HK-2 (cell line): Measurements from ENCODE around the gene DNAJC22.
A peak's percentile ranks its signal among the peaks of the same experiment; 100 is the strongest.
"Not testable (repeated sequence)": the region's sequence is repeated elsewhere in the genome, so short reads cannot be mapped to it uniquely, and the experiment has no call there.

ENCODE experiments used
- DNase-seq: peaks from one replicate; pipeline ENCODE4 v3.0.0-alpha.2; 2018; ENCODE audit not compliant: unreplicated experiment

DNAJC22 gene

DNA sequence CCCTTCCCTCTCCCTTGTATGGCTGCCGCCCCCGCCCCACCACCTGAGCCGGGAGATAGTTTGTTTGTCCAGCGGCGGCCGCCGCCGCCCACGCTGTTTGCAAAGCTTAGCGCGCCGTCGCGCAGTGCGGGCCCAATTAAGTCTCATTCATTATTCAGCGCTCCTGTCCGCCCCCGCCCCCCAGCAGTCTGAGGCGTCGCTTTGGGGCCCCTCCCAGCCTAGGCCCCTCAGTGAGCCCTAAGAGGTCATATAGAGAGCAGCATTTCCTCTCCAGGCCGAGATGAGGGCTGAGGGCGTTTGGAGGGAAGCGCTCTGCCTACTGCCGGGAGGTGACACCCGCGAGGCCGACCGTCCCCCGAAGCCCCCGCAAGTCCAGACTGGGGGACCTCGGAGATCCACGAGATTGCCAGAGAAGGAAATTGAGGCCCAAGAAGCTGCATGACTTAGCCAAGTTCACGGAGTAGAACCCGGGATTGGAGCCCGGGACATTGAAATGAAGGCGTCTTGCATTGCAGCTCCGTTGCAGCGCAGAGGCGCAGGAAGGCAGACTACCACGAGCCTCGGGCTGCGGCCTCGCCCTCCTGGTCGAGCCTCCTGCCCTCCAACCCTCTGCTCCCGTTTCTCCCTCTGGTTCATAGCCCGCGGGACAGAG is at the start of gene DNAJC22:
TSS of gene DNAJC22 (plus strand) at position 230 of the 652 bp plus-strand sequence. CDS start 1,985 bp downstream, outside the sequence.
- DNase-seq = peak; percentile 64

GRCh38 chr12:49297695-49298060 is 49.0 kb upstream of the DNAJC22 start:
- DNase-seq = no peak

GRCh38 chr12:49298160-49298559 is 48.5 kb upstream of the DNAJC22 start:
- no peak for DNase-seq

DNA sequence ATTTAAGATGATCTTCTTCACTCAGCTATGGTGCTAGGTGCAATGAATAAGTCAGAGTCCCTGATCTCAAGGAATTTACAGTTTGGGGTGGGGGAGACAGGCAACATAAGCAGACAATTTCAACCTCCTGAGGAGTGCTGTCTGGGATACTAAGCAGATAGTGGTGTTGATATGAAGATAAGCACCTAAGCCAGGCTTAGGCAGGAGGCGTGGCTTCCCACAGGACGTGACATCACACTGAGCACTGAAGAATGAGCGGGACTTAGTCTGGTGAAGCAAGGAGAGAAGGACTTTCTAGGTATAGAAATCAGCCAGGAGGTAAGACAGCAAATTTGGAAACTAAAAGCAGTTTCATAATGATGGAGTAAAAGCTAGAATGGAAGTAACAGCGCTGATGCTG is 44.9 kb upstream of the DNAJC22 start:
- DNase-seq = no peak

DNA sequence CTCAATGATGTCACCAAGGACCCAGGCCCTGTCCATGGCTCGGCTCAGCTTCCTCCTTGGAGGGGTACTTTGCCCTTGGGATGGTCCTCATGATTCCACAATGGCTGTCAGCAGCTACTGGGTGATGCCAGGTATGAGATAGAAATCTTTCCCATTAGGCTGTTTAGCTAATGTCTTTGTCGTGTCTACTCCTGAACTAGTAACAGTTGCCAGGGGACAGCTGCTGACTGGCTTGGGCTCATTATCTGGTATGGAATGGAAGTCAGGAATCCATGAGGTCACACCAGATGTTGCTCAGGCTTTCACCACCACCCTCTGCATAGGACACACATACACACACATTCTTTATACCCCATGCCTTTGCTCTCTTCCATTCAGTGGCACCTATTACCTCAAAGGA is 42.5 kb upstream of the DNAJC22 start:
- no peak for DNase-seq

DNA sequence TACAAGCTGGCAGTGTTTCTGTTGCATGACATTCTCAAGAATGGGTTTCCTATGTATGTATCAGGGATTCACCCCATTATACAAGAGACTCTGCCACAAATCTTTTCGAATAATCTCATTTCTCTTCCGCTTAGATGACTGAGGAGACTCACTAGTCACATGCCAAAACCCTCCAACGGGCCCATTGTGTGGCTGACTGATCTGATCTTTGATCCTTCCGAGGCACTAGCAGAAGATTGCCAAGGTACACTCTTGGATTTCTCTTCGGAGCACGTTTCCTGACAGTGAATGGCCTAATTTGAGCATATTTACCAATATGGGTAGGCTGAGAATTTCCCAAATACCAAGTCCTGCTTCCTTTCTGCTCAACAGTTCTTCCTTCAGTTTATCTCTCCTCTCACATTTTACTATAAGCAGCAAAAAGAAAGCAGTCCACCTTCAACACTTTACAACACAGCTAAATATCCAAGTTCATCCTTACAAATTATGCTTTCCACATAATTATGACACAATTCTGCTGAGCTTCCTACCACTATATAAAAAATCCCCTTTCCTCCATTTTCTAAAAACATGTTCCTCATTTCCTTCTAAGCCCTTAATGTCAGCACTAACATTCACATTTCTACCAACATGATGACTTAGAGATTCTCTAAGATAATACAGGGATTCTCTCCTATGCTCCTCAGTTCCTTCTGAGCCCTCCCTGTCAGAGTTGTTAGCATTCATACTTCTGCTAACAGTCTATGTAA is 40.8 kb upstream of the DNAJC22 start:
- DNase-seq = no peak

GRCh38 chr12:49309386-49309785 is 37.3 kb upstream of the DNAJC22 start:
- DNase-seq = no peak

- DNase-seq = not testable (repeated sequence)
Measured at GRCh38 chr12:49310451-49311000, 36.2 kb upstream of the DNAJC22 start.

GRCh38 chr12:49314811-49315210 is 31.9 kb upstream of the DNAJC22 start:
- DNase-seq = no peak

DNA sequence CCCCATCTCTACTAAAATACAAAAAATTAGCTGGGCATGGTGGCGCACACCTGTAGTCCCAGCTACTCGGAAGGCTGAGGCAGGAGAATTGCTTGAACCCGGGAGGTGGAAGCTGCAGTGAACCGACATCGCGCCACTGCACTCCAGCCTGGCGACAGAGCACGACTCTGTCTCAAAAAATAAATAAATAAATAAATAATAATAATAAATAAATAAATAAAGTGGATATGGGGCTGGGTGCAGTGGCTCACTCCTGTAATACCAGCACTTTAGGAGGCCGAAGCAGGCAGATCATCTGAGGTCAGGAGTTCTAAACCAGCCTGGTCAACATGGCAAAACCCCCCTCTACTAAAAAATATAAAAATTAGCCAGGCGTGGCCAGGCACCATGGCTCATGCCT is 29.6 kb upstream of the DNAJC22 start:
- not testable (repeated sequence) for DNase-seq

GRCh38 chr12:49320411-49321103 is 26.1 kb upstream of the DNAJC22 start:
- not testable (repeated sequence) for DNase-seq

- no peak for DNase-seq
Measured at GRCh38 chr12:49322367-49322707, 24.4 kb upstream of the DNAJC22 start.

DNA sequence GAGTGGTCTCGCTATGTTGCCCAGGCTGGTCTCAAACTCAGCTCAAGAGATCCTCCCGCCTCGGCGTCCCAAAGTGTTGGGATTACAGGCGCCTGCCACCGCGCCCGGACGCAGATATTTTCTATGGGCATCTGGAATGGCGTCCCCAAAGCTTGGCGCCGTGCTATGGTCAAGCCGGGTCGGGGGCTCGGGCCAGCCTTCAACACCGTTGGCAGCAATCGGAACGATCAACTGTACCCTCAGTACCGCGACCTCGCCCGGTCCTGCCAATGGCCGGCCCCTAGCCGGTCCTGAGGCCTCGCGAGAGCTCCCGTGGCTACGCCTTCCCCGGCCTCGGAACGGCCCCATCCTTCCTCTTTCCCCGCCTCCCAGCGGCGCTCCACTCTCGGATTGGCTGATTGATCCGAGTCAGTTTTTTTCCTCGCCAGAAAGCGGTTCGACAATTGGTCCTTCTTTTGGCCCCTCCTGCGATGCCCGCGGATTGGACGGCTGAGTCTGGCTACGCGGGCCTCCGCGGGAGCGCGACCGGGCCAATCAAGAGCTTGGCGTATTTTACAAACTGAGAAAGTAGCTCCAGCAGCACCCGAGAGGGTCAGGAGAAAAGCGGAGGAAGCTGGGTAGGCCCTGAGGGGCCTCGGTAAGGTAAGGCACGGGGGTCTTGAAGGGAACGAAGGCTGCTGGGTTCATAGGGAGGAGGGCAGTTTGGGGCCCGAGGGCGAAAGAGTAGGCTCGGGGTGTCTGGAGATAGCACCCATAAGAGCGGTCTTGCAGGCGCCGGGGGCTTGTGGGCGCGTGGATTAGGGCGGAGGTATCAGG is 23.8 kb upstream of the DNAJC22 start, which contains the start of gene TROAP:
TSS of gene TROAP (plus strand) at position 548 of the 816 bp plus-strand sequence. CDS start 354 bp downstream, outside the sequence.
- DNase-seq = peak; percentile 99

DNA sequence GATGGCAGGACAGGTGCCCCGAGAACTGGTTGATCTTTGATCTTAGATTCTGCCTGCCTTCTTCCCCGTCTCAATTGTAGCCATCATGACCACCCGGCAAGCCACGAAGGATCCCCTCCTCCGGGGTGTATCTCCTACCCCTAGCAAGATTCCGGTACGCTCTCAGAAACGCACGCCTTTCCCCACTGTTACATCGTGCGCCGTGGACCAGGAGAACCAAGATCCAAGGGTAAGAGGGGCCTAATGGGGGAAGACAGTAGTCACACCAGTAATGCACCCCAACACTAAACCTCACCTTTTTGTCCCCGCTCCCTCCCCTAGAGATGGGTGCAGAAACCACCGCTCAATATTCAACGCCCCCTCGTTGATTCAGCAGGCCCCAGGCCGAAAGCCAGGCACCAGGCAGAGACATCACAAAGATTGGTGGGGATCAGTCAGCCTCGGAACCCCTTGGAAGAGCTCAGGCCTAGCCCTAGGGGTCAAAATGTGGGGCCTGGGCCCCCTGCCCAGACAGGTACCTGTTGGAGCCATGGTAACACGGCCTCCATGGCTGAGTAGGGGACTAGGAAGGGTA is 23.1 kb upstream of the DNAJC22 start:
- DNase-seq = no peak

- no peak for DNase-seq
Measured at GRCh38 chr12:49325606-49326005, 21.1 kb upstream of the DNAJC22 start.

- DNase-seq = no peak
Measured at GRCh38 chr12:49327368-49327767, 19.3 kb upstream of the DNAJC22 start.

DNA sequence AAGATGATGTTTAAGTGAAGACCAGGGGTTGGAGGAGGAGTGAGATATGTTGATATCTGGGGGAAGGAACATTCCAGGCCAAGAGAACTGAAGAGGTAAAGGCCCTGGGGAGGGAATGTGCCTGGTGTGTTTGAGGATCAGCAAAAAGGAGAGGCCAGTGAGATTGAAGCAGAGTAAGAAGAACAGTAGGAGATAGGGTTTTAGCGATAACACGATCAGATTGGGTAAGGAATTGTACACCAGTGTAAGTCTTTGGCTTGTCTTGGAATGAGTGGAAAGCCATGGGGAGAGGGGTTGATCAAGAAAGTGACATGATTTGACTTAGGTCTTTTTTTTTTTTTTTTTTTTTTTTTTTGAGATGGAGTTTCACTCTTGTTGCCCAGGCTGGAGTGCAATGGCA is 18.8 kb upstream of the DNAJC22 start:
- DNase-seq = no peak

DNA sequence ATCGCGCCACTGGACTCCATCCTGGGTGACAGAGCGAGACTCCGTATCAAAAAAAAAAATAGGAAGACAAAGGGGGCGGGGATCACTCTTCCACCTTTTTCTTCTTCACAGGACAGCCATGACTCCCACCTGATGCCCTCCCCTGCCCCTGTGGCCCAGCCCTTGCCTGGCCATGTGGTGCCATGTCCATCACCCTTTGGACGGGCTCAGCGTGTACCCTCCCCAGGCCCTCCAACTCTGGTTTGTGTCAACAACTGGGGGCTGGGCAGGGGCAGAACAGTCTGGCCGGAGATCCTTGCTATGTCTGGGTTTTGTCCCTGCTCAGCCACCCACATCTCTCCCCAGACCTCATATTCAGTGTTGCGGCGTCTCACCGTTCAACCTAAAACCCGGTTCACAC is 17.9 kb upstream of the DNAJC22 start:
- DNase-seq = no peak

DNA sequence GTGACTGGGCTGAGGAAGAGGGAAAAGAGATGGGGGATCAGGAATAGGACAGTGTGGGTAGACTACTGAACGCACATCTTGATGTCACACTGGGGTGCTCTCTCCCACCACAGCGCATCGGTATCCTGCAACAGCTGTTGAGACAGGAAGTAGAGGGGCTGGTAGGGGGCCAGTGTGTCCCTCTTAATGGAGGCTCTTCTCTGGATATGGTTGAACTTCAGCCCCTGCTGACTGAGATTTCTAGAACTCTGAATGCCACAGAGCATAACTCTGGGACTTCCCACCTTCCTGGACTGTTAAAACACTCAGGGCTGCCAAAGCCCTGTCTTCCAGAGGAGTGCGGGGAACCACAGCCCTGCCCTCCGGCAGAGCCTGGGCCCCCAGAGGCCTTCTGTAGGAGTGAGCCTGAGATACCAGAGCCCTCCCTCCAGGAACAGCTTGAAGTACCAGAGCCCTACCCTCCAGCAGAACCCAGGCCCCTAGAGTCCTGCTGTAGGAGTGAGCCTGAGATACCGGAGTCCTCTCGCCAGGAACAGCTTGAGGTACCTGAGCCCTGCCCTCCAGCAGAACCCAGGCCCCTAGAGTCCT is 16.6 kb upstream of the DNAJC22 start:
- DNase-seq = no peak

DNA sequence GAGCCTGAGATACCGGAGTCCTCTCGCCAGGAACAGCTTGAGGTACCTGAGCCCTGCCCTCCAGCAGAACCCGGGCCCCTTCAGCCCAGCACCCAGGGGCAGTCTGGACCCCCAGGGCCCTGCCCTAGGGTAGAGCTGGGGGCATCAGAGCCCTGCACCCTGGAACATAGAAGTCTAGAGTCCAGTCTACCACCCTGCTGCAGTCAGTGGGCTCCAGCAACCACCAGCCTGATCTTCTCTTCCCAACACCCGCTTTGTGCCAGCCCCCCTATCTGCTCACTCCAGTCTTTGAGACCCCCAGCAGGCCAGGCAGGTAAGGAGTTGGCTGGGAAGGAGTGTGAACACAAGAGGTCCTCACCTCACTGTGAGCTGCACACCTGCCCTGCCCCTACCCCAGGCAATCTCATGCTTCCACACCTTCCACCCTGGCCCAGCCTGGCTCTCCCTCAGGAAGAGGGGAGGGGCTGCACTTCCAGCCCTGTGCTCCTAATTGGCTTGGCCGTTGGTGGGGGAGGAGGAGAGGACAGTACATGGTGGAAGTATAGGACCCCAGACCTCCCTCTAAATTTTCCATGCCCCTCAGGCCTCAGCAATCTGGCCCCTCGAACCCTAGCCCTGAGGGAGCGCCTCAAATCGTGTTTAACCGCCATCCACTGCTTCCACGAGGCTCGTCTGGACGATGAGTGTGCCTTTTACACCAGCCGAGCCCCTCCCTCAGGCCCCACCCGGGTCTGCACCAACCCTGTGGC is 15.9 kb upstream of the DNAJC22 start:
- DNase-seq = no peak
